Myocyte (in vitro differentiated cells): Measurements from ENCODE around the gene CLC. TPM values are rescaled to one million over a fixed set of nuclear protein-coding genes. Genes with fewer than 3 reads are reported as not detected.
"Not testable (repeated sequence)": the region's sequence is repeated elsewhere in the genome, so short reads cannot be mapped to it uniquely, and the experiment has no call there.

ENCODE experiments used
- DNase-seq: peaks from one replicate; pipeline ENCODE4 v3.0.0-alpha.2; 2012; ENCODE audit warnings: low read depth
- total RNA-seq: library from RNA; depleted of rRNA; stranded (reverse); fragments of >200 nt; gene quantifications from 2 replicates; pipeline ENCODE4 v1.2.3, GENCODE V29; 2014

Gene CLC
- total RNA-seq, 1 donor from 2014 or later: not detected

- DNase-seq: no peak
Observed at GRCh38 chr19:39729594-39729993, 8.2 kb downstream of the CLC start.

DNA sequence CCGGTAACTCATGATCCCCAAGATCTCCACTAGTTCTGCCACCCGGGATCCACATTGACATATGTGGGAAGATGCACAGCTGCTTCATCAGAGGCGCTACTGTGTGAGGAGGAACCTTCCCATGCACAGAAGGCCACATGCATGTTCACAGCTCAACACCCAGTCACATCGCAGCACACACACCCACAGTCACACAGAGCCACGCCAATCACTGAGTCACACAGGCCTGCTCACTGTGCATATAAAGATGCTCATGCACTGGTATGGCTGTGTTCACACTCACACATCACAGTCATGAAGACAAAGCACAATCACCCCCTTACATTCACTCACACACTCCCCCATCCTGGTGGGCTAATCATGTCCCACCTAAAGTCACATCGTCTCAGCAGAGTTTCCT lies 9.8 kb downstream of the CLC start:
- DNase-seq: no peak

DNA sequence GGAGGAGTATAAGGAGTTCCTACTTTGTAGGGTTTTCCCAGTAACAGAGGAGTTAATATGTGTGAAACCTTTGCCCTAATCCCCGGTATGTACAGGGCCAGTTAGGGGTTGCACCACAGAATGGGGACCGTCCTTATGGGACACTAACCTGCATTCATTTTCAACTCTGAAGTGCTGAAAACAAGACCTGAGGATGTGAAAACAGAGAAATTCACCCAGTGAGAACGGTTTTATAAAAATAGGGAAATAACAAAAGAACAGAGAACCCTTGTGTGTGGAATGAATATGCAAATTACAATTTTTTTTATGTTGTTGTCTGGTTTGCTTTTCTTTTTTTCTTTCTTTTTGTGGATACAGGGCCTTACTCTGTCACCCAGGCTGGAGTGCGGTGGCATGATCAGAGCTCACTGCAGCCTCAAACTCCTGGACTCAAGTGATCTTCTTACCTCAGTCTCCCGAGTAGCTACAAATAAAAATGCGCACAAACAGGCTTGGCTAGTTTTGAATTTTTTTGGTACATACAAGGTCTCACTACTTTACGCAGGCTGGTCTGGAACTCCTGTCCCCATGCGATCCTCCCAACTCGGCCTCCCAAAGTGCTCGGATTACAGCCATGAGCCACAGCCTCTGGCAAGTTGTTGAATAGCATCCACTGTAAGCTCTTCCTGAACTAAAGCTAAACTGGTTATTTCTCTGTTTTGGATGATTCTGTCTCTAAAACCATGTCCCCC lies 10.6 kb downstream of the CLC start:
- no peak for DNase-seq

- DNase-seq: no peak
Observed at GRCh38 chr19:39725995-39726394, 11.8 kb downstream of the CLC start.

DNA sequence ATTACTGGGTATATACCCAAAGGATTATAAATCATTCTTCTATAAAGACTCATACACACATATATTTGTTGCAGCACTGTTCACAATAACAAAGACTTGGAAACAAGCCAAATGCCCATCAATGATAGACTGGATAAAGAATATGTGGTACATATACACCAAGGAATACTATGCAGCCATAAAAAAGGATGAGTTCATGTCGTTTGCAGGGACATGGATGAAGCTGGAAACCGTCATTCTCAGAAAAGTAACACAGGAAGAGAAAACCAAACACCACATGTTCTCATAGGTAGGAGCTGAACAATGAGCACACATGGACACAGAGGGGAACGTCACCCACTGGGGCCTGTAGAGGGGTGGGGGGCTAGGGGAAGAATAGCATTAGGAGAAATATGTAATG lies 17.7 kb downstream of the CLC start:
- DNase-seq: not testable (repeated sequence)

GRCh38 chr19:39710333-39710890 lies 27.4 kb downstream of the CLC start:
- DNase-seq: no peak

DNA sequence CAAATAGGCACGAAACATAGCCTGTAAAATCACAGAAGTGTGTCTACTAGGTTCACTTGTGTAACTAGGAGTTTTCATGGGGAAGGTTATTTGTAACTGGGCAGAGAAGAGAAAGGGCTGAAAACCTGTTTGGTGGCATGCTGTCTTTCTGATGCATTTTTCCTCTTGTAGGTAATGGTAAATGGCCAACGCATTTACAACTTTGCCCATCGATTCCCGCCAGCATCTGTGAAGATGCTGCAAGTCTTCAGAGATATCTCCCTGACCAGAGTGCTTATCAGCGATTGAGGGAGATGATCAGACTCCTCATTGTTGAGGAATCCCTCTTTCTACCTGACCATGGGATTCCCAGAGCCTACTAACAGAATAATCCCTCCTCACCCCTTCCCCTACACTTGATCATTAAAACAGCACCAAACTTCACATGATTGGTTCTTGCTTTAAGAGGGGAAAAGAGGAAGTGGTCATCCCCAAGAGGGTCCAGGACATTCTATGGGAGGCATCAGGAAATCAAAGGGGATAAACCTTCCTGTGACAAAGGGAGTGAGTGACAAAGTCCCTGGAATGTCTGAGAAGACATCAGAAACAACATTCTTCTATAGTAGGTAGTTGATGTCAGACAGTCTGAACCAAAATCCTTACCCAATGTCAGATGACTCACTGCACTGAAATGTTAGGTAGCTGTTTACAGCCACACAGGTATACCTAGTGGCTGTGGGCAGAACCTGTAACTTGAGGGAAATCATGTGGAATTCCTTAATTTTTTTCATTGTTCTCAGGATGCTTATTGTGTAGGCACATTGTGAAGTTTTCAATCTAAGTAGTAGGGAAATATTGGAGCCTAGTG lies 28.6 kb downstream of the CLC start:
- no peak for DNase-seq

GRCh38 chr19:39708594-39708993 lies 29.2 kb downstream of the CLC start:
- no peak for DNase-seq

DNA sequence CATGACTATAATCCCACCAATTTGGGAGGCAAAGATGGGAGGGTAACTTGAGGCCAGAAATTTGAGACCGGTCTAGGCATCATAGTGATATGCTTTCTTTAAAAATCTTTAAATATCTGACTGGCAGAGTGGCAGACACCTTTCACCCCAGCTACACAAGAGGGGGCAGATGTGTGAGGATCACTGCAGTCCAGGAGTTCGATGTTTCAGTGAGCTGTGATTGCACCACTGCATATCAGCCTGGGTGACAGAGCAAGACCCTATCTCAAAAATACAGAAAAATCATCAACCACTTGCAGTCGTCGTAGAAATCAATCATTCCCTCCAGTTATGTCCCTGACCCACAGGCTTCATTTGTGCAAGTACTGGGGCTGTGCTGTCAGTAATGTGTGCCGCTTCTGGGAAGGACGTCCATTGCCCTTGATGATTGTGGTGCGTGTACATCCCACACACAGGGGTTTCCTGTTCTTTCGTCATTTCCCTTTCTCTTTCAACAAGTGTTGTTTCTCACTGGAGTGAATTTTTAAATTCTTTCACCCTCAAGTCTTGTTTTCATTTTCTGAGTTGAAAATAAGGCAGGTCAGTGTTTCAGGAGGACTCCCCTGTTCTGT lies 32.1 kb downstream of the CLC start:
- DNase-seq: no peak

GRCh38 chr19:39704181-39705044 lies 33.4 kb downstream of the CLC start, which contains the start of gene LGALS14:
Gene LGALS14, plus strand, starts transcription at chr19:39704481. Its CDS starts 48 bp downstream, at chr19:39704529.
- no peak for DNase-seq

DNA sequence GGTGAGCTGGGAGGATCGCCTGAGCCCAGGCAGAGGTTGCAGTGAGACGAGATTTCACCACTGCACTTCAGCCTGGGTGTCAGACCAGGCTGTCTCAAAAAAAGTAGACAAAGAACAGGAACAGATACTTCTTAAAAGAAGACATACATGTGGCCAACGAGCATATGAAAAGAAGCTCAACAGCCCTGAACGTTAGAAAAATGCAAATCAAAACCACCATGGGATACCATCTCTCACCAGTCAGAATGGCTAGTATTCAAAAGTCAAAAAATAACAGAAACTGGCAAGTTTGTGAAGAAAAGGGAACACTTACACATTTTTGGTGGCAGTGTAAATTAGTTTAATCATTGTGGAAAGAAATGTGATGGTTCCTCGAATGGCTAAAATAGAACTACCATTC lies 36.5 kb downstream of the CLC start:
- no peak for DNase-seq

- DNase-seq: no peak
Observed at GRCh38 chr19:39698535-39698934, 39.3 kb downstream of the CLC start.

GRCh38 chr19:39696387-39696786 lies 41.4 kb downstream of the CLC start:
- DNase-seq: no peak

DNA sequence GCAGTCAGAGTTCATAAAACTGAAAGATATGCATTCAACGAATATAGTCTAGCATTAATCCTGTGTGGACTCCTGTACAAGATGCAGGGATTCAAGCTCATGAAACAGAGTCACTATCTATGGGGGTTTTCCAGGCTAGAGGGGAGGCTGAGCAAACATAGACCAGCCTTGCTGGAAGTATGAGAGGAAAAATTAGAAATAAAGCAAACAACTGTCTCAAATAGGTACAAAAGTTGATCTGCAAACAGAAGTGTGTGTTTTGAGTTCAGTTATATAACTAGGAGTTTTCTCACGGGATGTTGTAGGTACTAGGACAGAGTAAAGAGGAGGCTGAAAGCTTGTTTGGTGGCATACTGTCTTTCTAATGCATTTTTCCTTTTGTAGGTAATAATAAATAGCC lies 42.1 kb downstream of the CLC start:
- DNase-seq: no peak

- no peak for DNase-seq
Observed at GRCh38 chr19:39692822-39693221, 45.0 kb downstream of the CLC start.

- DNase-seq: no peak
Observed at GRCh38 chr19:39692166-39692565, 45.7 kb downstream of the CLC start.

DNA sequence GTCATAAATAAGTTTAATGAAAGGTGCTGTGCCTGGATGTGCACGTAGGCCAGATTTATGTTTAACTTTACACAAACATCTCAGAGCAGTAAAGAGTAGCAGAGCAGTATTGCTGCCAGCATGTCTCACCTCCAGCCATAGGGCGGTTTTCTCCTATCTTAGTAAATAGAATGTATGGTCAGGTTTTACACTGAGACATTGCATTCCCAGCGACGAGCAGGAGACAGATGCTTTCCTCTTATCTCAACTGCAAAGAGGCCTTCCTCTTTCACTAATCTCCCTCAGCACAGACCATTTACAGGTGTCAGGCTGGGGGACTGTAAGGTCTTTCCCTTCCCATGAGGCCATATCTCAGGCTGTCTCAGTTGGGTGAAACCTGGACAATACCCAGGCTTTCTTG lies 49.2 kb downstream of the CLC start:
- DNase-seq: not testable (repeated sequence)

- DNase-seq: no peak
Observed at GRCh38 chr19:39686739-39687138, 51.1 kb downstream of the CLC start.

GRCh38 chr19:39684267-39684666 lies 53.6 kb downstream of the CLC start:
- DNase-seq: no peak

GRCh38 chr19:39681416-39681815 lies 56.4 kb downstream of the CLC start:
- DNase-seq: no peak
